Measurements from ENCODE around the gene CRYBG2.
"Not testable (repeated sequence)": the region's sequence is repeated elsewhere in the genome, so short reads cannot be mapped to it uniquely, and the experiment has no call there.

Gene CRYBG2, protein sequence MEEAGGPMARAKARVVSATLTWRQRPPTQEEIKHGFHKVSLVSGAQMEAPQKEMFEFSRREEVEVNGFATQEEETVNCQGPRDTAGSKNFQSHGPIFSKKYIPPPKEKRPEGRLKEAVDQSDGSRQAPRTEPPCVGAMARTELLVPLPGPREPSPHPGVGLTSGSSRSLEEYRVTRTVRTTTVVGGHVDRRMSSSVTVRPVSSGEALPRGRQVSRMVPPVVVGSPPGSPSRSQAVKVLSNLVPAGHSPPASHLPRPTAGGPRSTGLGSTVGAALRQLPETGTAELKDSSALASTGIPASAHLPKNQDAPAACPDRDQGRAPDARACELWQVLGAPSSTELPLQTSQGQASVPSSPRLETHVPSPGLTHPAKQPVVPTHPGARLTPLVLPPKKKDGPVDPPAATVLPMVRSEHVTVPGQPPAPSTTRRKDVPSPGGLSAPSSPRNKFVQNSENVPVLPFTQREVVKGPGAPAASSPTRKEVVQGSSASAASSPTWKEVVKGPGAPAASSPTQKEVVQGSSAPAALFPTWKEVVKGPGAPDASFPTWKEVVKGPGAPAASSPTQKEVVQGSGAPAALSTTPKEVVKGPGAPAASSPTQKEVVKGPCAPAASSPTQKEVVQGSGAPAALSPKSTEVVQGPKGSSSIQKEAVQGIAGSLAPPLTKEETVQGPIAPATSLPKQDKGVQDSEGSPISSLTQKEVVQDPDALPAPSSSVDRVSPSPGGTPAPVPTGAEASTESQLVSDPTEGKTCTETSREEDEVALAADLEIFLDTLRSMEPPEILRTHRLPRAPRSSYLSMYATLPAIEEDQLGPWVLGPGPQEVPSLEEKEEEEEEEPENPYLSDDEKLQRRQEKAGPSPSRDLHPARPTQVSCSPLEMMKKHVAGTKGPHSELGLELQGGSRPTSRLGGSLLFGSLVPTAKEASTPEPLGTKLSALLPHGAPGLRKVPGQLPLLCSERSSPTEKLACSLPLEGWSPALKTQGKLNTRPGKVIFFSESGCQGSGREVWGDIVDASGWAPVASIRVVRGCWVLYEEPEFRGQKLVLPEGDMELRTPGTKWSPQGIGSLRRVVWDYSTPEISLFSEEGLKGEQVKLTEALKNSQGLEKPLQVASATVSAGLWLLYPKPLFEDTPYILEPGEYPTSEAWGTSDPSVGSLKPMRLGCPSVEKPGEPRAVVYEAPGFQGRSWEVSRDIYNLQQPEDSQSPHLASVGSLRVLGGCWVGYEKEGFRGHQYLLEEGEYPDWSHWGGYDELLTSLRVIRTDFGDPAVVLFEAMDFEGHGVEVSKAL (N-terminal part only)

DNA sequence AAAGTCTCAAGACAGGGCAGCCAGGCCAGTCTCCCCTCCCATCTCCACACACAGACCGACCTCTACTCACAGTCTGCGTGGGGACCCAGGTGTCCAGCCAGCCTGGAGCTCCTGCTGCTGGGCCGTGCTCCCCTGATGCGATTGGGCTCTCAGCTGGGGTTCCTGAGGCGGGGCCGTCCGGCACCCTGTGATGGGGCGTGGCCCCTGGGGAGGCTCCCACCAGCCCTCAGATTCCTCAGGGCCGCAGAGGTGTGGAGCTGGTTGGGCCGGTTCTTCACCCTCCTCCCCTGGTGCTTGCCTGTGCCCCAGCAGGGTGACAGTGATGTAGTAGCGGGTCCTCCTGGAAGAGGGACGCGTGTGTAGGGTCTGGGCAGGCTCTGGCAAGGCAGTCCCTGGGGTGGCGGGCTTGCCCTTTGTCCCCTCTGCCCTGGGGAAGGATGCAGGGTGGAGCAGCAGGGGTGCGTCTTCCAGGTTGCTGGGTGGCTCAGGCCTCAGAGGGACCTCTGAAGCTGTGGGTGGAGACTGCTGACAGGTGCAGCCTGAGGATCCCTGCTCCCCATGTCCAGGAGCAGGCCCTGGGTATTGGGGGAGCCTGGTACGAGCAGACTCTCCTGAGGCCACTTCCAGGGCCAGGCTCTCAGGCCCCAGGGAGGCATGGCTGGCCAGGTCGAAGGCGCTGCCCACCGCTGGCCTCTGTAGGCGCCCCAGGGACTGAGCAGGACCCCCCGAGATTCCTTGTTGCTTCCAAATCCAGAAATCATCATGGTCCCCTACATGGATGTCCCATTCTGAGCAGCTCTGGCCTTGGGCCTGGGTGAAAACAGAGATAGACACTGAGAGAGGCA, at the start of gene CRYBG2:
Gene CRYBG2, minus strand, starts transcription at position 155 of the 845 bp plus-strand sequence. CDS start 7,473 bp downstream, outside the sequence.
- no peak for DNase-seq

DNA sequence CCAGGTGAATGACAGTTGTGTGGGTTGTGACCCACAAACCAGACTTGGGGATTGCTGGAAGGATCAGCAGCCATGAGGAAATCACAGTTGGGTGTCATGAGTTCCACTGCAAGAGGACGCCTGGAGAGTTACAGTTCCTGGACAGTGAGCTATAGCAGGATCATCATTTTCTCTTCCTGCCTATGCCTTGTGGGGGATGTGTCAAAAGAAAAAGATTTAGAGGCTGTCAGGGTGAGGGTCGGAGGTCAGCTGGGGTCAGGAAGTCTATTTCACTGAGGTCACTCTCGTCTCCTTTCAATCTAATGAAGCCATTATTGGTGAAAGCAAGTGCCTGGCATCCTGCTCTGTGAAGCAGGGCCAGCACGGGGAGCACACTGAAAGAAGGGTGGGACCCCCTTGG, 49.7 kb upstream of the CRYBG2 start:
- no peak for DNase-seq

DNA sequence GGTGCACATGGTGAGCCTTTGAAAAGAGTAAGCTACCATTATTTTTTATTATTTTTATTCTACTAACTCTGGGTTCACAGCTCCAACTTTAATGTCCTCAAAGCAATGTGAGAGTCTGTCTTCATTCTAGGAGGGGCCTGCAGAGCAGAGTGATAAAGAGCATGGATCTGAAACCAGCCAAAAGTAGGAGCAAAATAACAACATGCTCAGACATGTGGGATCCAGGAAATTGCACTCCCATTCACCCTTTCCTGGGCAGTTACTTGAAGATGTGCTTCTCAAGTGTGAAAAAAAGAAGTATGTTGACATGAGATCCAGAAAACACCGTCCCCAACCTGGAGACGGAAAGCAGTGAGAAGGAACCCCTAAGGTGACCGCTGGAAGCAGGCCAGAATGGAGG, 48.0 kb upstream of the CRYBG2 start:
- DNase-seq, result no peak

DNA sequence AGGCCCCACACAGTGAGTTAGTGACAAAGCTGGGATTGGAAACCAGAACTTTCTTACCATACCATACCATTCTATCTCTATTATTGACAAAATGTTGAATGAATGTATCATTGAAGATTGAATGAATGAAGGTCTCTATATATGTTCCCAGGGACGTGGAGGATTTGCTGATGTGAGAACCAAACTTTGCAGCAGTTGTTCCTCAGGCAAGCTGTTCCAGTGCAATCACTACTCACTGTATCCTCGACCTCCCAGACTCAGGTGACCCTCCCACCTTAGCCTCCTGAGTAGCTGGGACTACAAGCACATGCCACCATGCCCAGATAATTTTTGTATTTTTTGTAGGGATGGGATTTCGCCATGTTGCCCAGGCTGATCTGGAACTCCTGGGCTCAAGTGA, 45.1 kb upstream of the CRYBG2 start:
- DNase-seq, result no peak

DNA sequence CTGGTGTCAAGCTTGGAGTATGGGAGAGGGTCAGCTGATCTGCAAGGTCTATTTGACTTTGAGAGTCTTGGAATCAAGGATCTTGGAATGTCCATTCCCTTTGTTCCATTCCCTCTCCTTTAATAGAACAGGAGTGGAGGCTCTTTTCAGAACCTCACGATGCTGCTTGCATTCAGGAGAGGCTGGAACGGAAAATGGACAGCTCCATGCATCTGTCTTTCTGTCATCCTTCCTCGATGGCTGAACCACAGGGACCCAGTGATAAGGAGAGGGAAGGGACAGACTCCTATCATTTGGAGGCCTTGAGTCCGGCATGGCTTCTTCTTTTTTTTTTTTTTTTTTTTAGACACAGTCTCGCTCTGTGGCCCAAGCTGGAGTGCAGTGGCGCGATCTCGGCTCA, 41.8 kb upstream of the CRYBG2 start:
- DNase-seq, result no peak

DNA sequence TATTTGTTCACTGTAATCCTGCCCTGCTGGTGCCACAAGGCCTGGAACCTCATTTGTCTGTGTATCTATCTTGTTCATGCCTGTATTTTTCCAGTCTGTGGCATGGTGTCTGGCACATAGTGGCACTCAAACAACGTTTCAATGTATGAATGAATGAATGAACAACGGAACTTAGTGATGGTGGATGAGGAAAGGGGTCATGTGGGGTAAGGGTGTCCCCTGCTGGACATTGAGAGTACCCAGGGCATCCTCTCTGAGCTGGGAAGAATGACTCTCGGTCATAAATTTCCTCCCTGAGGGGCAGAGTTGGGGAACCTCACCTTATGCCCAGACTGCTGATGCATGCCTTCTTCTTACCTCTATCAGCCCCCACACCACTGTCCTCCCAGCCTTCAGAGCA, 37.5 kb upstream of the CRYBG2 start:
- DNase-seq, result no peak

DNA sequence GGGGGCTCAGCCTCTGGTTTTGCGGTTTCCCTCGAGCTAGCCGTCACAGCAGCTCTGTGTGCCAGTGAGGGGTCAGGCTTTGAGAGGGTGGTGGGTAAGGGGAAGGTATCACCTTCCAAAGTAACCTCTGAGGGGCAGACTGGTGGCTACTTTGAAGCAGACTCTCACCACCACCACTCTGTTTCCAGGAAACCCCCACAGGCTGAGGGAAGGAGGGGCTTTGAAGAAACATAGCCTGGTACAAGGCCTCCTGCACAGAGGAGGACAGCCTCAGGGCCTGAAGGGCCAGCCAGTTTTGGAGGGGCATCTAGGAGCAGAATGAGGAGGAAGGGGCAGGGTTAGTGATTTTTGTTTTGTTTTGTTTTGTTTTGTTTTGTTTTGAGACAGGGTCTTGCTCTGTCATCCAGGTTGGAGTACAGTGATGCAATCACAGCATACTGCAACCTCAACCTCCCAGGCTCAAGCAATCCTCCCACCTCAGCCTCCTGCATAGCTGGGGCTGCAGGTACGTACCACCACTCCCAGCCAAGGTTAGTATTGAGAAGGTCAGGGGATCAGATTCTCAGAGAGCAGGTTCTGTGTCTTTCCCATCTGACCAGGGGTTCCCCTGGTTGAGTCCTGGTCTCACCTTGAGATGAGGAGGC, 35.8 kb upstream of the CRYBG2 start:
- no peak for DNase-seq

DNA sequence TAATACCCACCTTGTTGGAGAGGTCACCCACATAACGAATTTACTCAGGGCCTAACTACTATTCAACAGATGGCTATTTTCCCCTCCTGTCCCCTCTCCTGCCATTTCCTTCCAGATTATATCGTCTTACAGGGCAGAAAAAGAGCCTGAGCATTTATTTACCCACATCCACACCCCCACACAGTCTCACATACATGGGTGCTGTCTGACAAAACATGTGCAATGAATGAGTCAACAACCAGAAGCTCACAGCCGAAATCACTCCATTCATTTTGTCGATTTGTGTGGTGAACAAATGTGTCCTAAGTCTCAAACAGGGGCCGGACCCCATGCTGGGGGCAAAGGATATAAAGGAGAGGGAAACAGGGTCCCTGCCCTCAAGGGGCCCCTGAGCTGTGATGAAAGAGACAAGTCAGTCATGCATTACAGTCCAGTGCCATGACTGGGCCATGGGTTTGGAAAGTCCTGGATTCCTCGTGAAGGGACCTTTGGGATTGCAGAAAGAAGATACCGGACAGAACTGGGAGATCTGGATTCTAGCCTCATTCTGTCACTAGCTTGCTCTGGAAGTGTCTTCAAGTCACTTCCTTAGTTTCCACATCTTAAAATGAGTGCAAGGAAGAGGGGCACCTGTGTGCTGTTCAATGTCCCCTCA, 35.0 kb upstream of the CRYBG2 start:
- no peak for DNase-seq

DNA sequence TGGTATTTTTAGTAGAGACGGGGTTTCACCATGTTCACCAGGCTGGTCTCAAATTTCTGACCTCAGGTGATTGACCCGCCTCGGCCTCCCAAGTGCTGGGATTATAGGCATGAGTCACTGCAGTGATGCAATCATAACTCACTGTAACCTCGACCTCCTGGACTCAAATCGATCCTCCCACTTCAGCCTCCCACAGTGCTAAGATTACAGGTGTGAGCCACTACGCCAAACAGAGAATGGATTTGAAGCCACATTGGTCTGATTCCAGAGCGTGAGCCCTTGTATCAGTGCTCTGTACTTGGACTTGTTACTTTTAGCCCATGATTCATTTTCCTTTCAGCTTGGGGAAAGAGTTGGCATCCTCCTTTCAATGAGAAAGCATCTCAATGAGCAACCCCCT, 33.5 kb upstream of the CRYBG2 start:
- DNase-seq, result no peak

DNA sequence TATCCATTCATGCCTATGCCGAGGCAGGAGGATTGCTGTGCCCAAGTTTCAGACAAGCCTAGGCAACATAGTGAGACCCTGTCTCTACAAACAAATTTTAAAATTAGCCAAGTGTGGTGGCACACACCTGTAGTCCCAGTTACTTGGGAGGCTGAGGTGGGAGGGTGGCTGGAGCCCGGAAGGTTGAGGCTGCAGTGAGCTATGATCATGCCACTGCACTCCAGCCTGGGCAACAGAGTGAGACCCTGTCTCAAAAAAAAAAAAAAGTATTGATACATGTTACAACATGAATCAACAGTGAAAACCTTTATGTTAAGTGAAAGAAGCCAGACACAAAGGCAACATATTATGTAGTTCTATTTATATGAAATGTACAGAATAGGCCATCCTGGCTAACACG, 31.1 kb upstream of the CRYBG2 start:
- DNase-seq, result not testable (repeated sequence)

DNA sequence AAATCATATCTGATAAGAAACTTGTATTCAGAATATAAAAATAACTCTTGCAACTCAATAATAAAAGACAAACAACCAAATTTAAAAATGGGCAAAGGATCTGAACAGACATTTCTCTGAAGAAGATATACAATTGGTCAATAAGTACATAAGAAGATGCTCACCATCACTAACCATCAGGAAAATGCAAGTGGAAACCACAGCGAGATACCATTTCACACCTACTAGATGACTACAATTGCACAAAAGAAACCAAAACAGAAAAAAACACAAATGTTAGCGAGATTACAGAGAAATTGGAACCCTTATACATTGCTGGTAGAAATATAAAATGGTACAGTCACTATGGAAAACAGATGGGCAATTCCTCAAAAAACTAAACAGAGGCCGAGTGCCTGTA, 30.1 kb upstream of the CRYBG2 start:
- no peak for DNase-seq

DNA sequence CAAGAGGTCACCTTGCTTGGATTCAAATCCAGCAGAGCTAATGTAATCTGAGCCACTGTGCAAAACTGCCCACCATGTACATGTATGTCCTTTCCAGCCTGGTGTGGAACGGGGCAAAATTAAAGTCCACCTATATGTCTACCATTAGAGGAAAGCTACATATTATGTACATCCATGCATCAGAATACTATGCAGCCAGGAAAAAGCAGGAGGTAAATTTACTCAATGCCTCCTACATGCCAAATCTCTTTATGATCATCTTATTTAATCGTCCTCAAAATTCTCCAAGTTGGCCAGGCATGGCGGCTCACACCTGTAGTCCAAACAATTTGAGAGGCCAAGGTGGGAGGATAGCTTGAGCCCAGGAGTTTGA, 24.9 kb upstream of the CRYBG2 start:
- DNase-seq, result no peak

DNA sequence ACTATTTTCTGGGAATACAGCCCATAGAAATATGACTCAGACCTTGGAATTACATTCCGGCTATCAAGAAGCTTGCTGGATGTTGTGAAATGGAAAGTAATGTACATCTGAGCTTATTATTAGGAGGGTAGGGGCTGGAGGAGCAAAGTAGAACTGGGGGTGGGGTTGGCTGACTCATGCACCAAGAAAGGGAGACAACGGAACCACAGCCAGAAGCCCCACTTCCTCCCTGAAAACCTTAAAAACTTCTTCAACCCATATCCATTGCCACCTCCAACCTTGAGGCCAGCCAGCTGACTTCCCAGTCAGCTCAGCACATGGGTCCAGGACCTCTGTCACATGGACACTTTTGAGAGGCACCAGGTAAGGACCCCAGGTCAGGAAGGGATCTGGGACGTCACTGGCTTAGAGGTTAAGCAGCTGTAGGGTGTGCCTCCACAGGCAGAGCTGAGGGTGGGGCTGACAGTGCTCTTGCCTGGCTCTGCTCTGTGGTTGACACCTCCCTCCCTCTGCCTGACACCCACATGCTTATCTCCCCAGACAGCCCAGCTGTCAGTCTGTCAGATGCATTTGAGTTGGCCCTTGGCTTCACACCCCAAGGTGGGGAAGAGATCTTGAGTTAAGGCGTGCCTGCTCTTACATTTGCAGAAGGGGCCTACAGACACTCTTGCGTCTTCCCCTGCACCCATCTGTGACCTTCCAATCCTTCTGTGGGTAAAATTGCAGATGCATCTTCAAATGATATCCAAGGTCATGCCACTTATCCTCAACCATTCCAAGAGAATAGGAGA, 24.4 kb upstream of the CRYBG2 start:
- DNase-seq, result peak in 3 of 4 experiments; percentile 18 to 58 (median 57)

DNA sequence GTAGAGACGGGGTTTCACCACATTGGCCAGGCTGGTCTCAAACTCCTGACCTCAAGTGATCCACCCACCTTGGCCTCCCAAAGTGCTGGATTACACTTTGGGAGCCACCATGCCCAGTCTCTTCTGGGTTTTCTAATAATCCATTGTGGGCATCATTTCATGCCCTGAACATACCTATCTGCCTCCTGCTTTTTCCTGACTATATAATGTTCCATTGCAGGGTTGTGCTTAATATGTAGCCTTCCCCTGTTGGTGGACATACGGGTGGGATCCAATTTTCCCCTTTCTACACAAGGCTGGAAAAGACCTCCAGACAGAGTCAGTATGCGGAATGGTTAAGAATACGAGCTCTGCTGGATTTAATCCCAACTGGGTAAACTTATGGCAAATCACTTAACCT, 22.1 kb upstream of the CRYBG2 start:
- DNase-seq, result no peak

DNA sequence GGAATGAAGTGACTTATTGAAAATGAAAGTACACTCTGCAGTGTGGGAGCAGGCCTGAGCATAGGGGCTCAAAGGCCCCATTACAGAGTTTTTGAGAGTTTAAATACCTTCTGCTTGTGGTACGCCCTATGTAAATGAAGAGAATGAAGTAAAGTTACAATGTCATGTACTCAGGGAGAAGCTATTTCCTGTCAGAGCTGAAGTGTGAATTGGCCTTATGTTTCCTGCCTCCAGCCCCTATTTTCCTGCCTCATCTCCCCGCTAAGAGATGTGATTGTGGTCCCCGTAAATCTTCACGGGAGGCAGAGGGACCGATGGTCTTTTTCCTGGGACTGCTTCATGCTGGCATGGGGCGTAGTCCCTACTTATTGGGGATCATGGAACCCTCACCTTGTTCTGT, 21.2 kb upstream of the CRYBG2 start:
- DNase-seq, result no peak

DNA sequence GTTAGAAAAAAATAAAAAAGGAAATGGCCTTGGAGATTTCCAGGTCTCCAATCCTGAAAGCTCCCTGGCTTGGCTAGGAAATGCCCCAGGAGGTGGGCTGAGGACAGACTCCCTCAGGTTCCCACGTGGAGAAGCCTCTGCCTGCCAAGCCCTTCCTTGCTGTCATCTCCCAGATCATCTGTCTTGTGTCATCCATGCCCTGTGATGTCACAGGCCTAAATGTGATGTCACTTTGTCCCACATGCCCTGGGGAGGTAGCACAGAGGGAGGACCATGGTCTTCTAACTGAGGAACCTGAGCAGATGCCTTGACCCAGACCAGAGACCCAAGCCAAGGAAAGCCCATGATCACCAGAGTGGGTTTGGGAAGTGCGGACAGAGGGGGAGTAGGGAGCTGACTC, 20.4 kb upstream of the CRYBG2 start:
- not testable (repeated sequence) for DNase-seq

DNA sequence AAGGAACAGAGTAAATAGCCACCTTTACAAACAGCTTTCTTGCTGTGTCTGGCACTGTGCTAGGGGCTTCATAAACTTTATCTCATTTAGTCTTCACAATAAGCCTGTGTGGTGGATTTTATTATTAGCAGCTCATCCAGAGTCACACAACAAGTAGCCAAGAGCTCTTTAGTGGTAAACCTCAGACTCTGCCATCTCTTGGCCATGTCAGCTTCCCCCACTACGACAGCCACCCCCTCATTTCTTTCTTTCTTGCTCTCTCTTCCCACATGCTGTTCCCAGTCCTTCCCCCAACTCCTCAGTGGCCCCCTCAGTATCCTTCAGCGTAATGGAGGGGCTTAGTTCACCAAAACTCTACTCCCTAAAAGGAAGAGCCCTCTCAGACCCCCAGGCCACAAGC, 19.9 kb upstream of the CRYBG2 start:
- no peak for DNase-seq

DNA sequence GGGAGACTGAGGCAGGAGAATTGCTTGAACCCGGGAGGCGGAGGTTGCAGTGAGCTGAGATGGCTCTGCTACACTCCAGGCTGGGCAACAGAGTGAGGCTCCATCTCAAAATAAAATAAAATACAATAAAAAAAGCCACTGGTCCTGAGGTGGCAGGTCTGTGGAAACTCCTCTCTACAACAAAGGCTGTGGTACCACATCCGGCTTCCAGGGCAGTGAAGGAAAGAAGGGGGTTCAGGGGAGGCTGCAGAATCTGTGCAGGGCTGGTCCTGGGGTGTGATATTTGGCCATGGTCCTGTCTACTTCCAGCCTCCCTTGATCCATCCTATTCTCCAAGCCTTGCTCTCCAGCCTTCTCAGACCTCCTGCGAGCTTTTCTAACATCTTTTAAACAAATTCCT, 19.4 kb upstream of the CRYBG2 start:
- DNase-seq, result peak in 1 of 4 experiments; percentile 24

DNA sequence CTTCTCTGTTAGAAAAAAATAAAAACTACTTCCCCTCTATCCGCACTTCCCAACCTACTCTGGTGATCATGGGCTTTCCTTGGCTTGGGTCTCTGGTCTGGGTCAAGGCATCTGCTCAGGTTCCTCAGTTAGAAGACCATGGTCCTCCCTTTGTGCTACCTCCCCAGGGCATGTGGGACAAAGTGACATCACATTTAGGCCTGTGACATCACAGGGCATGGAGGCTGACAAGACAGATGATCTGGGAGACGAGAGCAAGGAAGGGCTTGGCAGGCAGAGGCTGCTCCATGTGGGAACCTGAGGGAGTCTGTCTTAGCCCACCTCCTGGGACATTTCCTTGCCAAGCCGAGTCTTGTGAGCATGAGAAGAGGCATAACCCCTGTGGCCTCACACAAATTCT, 18.7 kb upstream of the CRYBG2 start, which contains the start of gene ZNF683:
Gene ZNF683, minus strand, starts transcription at position 140 of the 400 bp plus-strand sequence. CDS start 4,179 bp downstream, outside the sequence.
- DNase-seq, result not testable (repeated sequence)

DNA sequence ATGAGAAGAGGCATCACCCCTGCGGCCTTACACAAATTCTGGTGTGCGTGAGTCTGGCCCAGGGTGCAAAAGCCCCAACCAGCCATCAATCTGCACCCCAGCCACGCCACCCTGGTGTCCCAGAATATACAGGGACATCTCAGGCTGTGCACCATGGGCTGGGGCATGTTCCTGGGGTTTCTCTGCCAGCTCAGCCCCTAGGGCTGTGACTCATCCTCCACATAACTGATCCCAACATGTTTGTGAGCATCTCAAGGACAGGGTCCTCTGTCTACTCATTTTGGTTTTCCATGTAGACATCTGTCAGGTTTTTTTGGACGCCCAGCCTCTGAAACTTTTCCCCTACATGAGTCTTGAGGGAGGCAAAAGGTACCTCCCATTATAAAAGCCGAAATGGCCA, 18.1 kb upstream of the CRYBG2 start:
- DNase-seq, result no peak
